ENCODE results near the gene FIZ1.
"Not testable (repeated sequence)": the region's sequence is repeated elsewhere in the genome, so short reads cannot be mapped to it uniquely, and the experiment has no call there.

FIZ1 gene

GRCh38 chr19:55593096-55593772 lies 6.1 kb downstream of the FIZ1 start:
- DNase-seq (ENCODE audit: low spot score): no peak

- DNase-seq (ENCODE audit: low spot score): no peak
Observed at GRCh38 chr19:55592391-55593090, 6.8 kb downstream of the FIZ1 start.

GRCh38 chr19:55591555-55591954 lies 7.8 kb downstream of the FIZ1 start:
- no peak for DNase-seq (ENCODE audit: low spot score)

GRCh38 chr19:55590617-55591016 lies 8.7 kb downstream of the FIZ1 start:
- no peak for DNase-seq (ENCODE audit: low spot score)

GRCh38 chr19:55590109-55590508 lies 9.2 kb downstream of the FIZ1 start:
- DNase-seq (ENCODE audit: low spot score): no peak

GRCh38 chr19:55588738-55589137 lies 10.6 kb downstream of the FIZ1 start:
- DNase-seq (ENCODE audit: low spot score): no peak

GRCh38 chr19:55586976-55587668 lies 12.2 kb downstream of the FIZ1 start:
- peak; percentile 94 for DNase-seq (ENCODE audit: low spot score)

GRCh38 chr19:55585658-55586339 lies 13.5 kb downstream of the FIZ1 start:
- DNase-seq (ENCODE audit: low spot score): peak; percentile 32

- DNase-seq (ENCODE audit: low spot score): no peak
Observed at GRCh38 chr19:55584871-55585270, 14.4 kb downstream of the FIZ1 start.

- DNase-seq (ENCODE audit: low spot score): not testable (repeated sequence)
Observed at GRCh38 chr19:55583897-55584296, 15.4 kb downstream of the FIZ1 start.

- DNase-seq (ENCODE audit: low spot score): not testable (repeated sequence)
Observed at GRCh38 chr19:55582284-55582683, 17.0 kb downstream of the FIZ1 start.

GRCh38 chr19:55581823-55582223 lies 17.5 kb downstream of the FIZ1 start:
- DNase-seq (ENCODE audit: low spot score): no peak

- DNase-seq (ENCODE audit: low spot score): peak; percentile 18
Observed at GRCh38 chr19:55581145-55581822, 18.0 kb downstream of the FIZ1 start.

- peak; percentile 75 for DNase-seq (ENCODE audit: low spot score)
Observed at GRCh38 chr19:55580628-55581144, 18.6 kb downstream of the FIZ1 start, which contains the start of gene ZNF579. Gene ZNF579, minus strand, starts transcription at chr19:55580848. Its CDS starts 1,209 bp downstream, at chr19:55579639.

GRCh38 chr19:55579766-55580621 lies 19.3 kb downstream of the FIZ1 start:
- DNase-seq (ENCODE audit: low spot score): no peak

- no peak for DNase-seq (ENCODE audit: low spot score)
Observed at GRCh38 chr19:55578761-55579747, 20.3 kb downstream of the FIZ1 start.

GRCh38 chr19:55578031-55578760 lies 21.1 kb downstream of the FIZ1 start:
- DNase-seq (ENCODE audit: low spot score): no peak

GRCh38 chr19:55576746-55577145 lies 22.6 kb downstream of the FIZ1 start:
- DNase-seq (ENCODE audit: low spot score): no peak

- DNase-seq (ENCODE audit: low spot score): not testable (repeated sequence)
Observed at GRCh38 chr19:55573929-55574328, 25.4 kb downstream of the FIZ1 start.
